Measurements from ENCODE around the gene TRIO. TPM values are rescaled to one million over a fixed set of nuclear protein-coding genes. Genes with fewer than 3 reads are reported as not detected.

The TRIO gene
- total and polyA plus RNA-seq, 2 experiments from 2014 or later: 18.5 to 78.2 TPM

GRCh38 chr5:14179446-14179845 is 36.3 kb downstream of the TRIO start:
- H3K9me3 ChIP-seq (ENCODE audit: low read depth): no peaks in the 10 kb centered on the region
- 68% methylated on average over 6 of the region's 6 CpGs for WGBS (ENCODE audit: low lambda C conversion rate, missing lambda C conversion rate)
- no peak for TF ChIP-seq EZH2phosphoT487 (IDR thresholded peaks at IDR 0.05; ENCODE audit: low read depth, severe bottlenecking, unreplicated experiment)
- TF ChIP-seq EZH2 (IDR thresholded peaks at IDR 0.05; ENCODE audit: borderline replicate concordance): no peak
- no peak for TF ChIP-seq CTCF (IDR thresholded peaks at IDR 0.05; ENCODE audit: poor library complexity)
- H4K20me1 ChIP-seq (ENCODE audit: insufficient read depth, poor library complexity, severe bottlenecking): peaks cover 52% of the 10 kb centered on the region
- no peaks in the 10 kb centered on the region for H3K9me2 ChIP-seq (replicated peaks; ENCODE audit: insufficient read depth)
- peaks cover 100% of the 10 kb centered on the region for H3K79me2 ChIP-seq
- no peak for DNase-seq (ENCODE audit: low spot score)
- peak overlapping the region; percentile 38 for H3K4me2 ChIP-seq
- H3K27ac ChIP-seq: no peak overlapping the region
- no peak overlapping the region for H3K4me3 ChIP-seq
- H3K4me1 ChIP-seq (ENCODE audit: insufficient read depth): peaks cover 25% of the 10 kb centered on the region
- no peak overlapping the region for H2AFZ ChIP-seq
- no peaks in the 10 kb centered on the region for H3K27me3 ChIP-seq
- H3K36me3 ChIP-seq (replicated peaks; ENCODE audit: insufficient read depth, low read depth): no peaks in the 10 kb centered on the region

GRCh38 chr5:14180437-14180836 is 37.3 kb downstream of the TRIO start:
- 86% methylated on average over 3 of the region's 3 CpGs for WGBS (ENCODE audit: low lambda C conversion rate, missing lambda C conversion rate)
- Histone ChIP-seq H3K4me3 (no peak overlapping the region), H3K9me3 (ENCODE audit: low read depth) (no peaks in the 10 kb centered on the region), H3K27ac (no peak overlapping the region), H4K20me1 (ENCODE audit: insufficient read depth, poor library complexity, severe bottlenecking) (peaks cover 56% of the 10 kb centered on the region), H3K4me1 (ENCODE audit: insufficient read depth) (peaks cover 26% of the 10 kb centered on the region), H3K27me3 (no peaks in the 10 kb centered on the region), H3K9me2 (replicated peaks; ENCODE audit: insufficient read depth) (no peaks in the 10 kb centered on the region), H3K79me2 (peaks cover 100% of the 10 kb centered on the region), H3K36me3 (replicated peaks; ENCODE audit: insufficient read depth, low read depth) (no peaks in the 10 kb centered on the region), H2AFZ (no peak overlapping the region), H3K4me2 (no peak overlapping the region)
- no peak for DNase-seq (ENCODE audit: low spot score)
- TF ChIP-seq EZH2 (IDR thresholded peaks at IDR 0.05; ENCODE audit: borderline replicate concordance) (no peak), EZH2phosphoT487 (IDR thresholded peaks at IDR 0.05; ENCODE audit: low read depth, severe bottlenecking, unreplicated experiment) (no peak), CTCF (IDR thresholded peaks at IDR 0.05; ENCODE audit: poor library complexity) (no peak)

- no peaks in the 10 kb centered on the region for H3K9me2 ChIP-seq (replicated peaks; ENCODE audit: insufficient read depth)
- peaks cover 47% of the 10 kb centered on the region for H4K20me1 ChIP-seq (ENCODE audit: insufficient read depth, poor library complexity, severe bottlenecking)
- H3K27ac ChIP-seq: no peak overlapping the region
- TF ChIP-seq EZH2phosphoT487 (IDR thresholded peaks at IDR 0.05; ENCODE audit: low read depth, severe bottlenecking, unreplicated experiment) (no peak), CTCF (IDR thresholded peaks at IDR 0.05; ENCODE audit: poor library complexity) (no peak), EZH2 (IDR thresholded peaks at IDR 0.05; ENCODE audit: borderline replicate concordance) (no peak)
- H3K4me3 ChIP-seq: no peak overlapping the region
- peaks cover 100% of the 10 kb centered on the region for H3K79me2 ChIP-seq
- H3K27me3 ChIP-seq: no peaks in the 10 kb centered on the region
- no peaks in the 10 kb centered on the region for H3K36me3 ChIP-seq (replicated peaks; ENCODE audit: insufficient read depth, low read depth)
- H2AFZ ChIP-seq: no peak overlapping the region
- no peak for DNase-seq (ENCODE audit: low spot score)
- H3K4me1 ChIP-seq (ENCODE audit: insufficient read depth): peaks cover 26% of the 10 kb centered on the region
- 84% methylated on average over 11 of the region's 11 CpGs for WGBS (ENCODE audit: low lambda C conversion rate, missing lambda C conversion rate)
- no peak overlapping the region for H3K4me2 ChIP-seq
- no peaks in the 10 kb centered on the region for H3K9me3 ChIP-seq (ENCODE audit: low read depth)
Observed at GRCh38 chr5:14181299-14181968, 38.3 kb downstream of the TRIO start.
